Epidermal melanocyte (primary cell): ENCODE results near the gene RNF11.
"Not testable (repeated sequence)": the region's sequence is repeated elsewhere in the genome, so short reads cannot be mapped to it uniquely, and the experiment has no call there.

Experiments used
- DNase-seq: peaks from one replicate; pipeline ENCODE4 v3.0.0; 2011; ENCODE audit warnings: low spot score; ENCODE audit not compliant: insufficient read length

RNF11 gene

GRCh38 chr1:51227231-51227960, 8.7 kb upstream of the RNF11 start:
- DNase-seq: not testable (repeated sequence)

- not testable (repeated sequence) for DNase-seq
Observed at GRCh38 chr1:51228471-51228870, 7.6 kb upstream of the RNF11 start.

GRCh38 chr1:51230501-51231078, 5.5 kb upstream of the RNF11 start:
- no peak for DNase-seq

- DNase-seq: no peak
Observed at GRCh38 chr1:51231120-51231519, 5.0 kb upstream of the RNF11 start.

GRCh38 chr1:51231896-51232295, 4.2 kb upstream of the RNF11 start:
- DNase-seq: no peak

GRCh38 chr1:51234236-51234635, 1.8 kb upstream of the RNF11 start:
- DNase-seq: not testable (repeated sequence)

- no peak for DNase-seq
Observed at GRCh38 chr1:51234721-51235425, 1.2 kb upstream of the RNF11 start.

GRCh38 chr1:51236531-51237350, 668 bp downstream of the RNF11 start:
- no peak for DNase-seq

- DNase-seq: no peak
Observed at GRCh38 chr1:51237351-51238033, 1.4 kb downstream of the RNF11 start.

GRCh38 chr1:51238034-51238403, 1.9 kb downstream of the RNF11 start:
- DNase-seq: no peak

- no peak for DNase-seq
Observed at GRCh38 chr1:51240084-51240483, 4.0 kb downstream of the RNF11 start.

GRCh38 chr1:51241119-51241518, 5.0 kb downstream of the RNF11 start:
- DNase-seq: no peak

GRCh38 chr1:51242546-51242945, 6.5 kb downstream of the RNF11 start:
- no peak for DNase-seq

GRCh38 chr1:51247022-51247421, 10.9 kb downstream of the RNF11 start:
- DNase-seq: no peak

- no peak for DNase-seq
Observed at GRCh38 chr1:51247499-51247898, 11.4 kb downstream of the RNF11 start.

GRCh38 chr1:51249445-51249844, 13.4 kb downstream of the RNF11 start:
- no peak for DNase-seq

GRCh38 chr1:51250729-51251128, 14.7 kb downstream of the RNF11 start:
- not testable (repeated sequence) for DNase-seq

- not testable (repeated sequence) for DNase-seq
Observed at GRCh38 chr1:51251165-51251564, 15.1 kb downstream of the RNF11 start.

GRCh38 chr1:51252366-51252765, 16.3 kb downstream of the RNF11 start:
- DNase-seq: no peak

- no peak for DNase-seq
Observed at GRCh38 chr1:51253691-51254090, 17.6 kb downstream of the RNF11 start.

GRCh38 chr1:51255331-51255730, 19.3 kb downstream of the RNF11 start:
- no peak for DNase-seq
